ENCODE measurements around the gene ZNF462. TPM values are rescaled to one million over a fixed set of nuclear protein-coding genes. Genes with fewer than 3 reads are reported as not detected.

ZNF462 gene
- total RNA-seq, 1 experiment from 2014 or later: 34.5 TPM

- no peak overlapping the region for H3K4me3 ChIP-seq (ENCODE audit: low read depth, low read length)
- BruUV-seq (replicated peaks): no TSS peak
- H3K27me3 ChIP-seq (replicated peaks; ENCODE audit: control insufficient read depth, insufficient read depth, low read length): no peaks in the 10 kb centered on the region
- H3K4me1 ChIP-seq: peaks cover 7% of the 10 kb centered on the region
- CTCF ChIA-PET: no interaction called here
- peaks cover 13% of the 10 kb centered on the region for H3K4me1 Mint-ChIP-seq (ENCODE audit: low read depth, unreplicated experiment)
- intact Hi-C loops (cut with micrococcal nuclease; ENCODE audit: unreplicated experiment): no loop called here
- no peak for DNase-seq
- H3K27ac Mint-ChIP-seq (ENCODE audit: unreplicated experiment): no peak overlapping the region
- no peaks in the 10 kb centered on the region for H3K36me3 ChIP-seq (ENCODE audit: control insufficient read depth, insufficient read depth, low read length)
- peaks cover 11% of the 10 kb centered on the region for H3K9me3 Mint-ChIP-seq (ENCODE audit: unreplicated experiment)
- H3K9me3 ChIP-seq: no peaks in the 10 kb centered on the region; the same call in 1 of the 2 replicates
- POLR2A ChIA-PET: no interaction called here
- TF ChIP-seq CTCF (IDR thresholded peaks at IDR 0.05; ENCODE audit: insufficient read depth in 1 of 2, low read depth in 1 of 2, low read length in 1 of 2, severe bottlenecking in 1 of 2, unreplicated experiment in 1 of 2): no peak
- H3K36me3 Mint-ChIP-seq (ENCODE audit: insufficient read depth, unreplicated experiment): no peaks in the 10 kb centered on the region
- no peak overlapping the region for H3K4me3 Mint-ChIP-seq (ENCODE audit: unreplicated experiment)
- no peaks in the 10 kb centered on the region for H3K27me3 Mint-ChIP-seq (ENCODE audit: insufficient read depth, unreplicated experiment)
Measured at GRCh38 chr9:106829666-106830408, 33.1 kb upstream of the ZNF462 start.

GRCh38 chr9:106830527-106831150, 32.3 kb upstream of the ZNF462 start:
- no peaks in the 10 kb centered on the region for H3K36me3 Mint-ChIP-seq (ENCODE audit: insufficient read depth, unreplicated experiment)
- BruUV-seq (replicated peaks): no TSS peak
- Histone ChIP-seq H3K9me3 (no peaks in the 10 kb centered on the region; the same call in 1 of the 2 replicates), H3K4me3 (ENCODE audit: low read depth, low read length) (no peak overlapping the region), H3K36me3 (ENCODE audit: control insufficient read depth, insufficient read depth, low read length) (no peaks in the 10 kb centered on the region), H3K4me1 (peaks cover 7% of the 10 kb centered on the region), H3K27me3 (replicated peaks; ENCODE audit: control insufficient read depth, insufficient read depth, low read length) (no peaks in the 10 kb centered on the region)
- H3K4me1 Mint-ChIP-seq (ENCODE audit: low read depth, unreplicated experiment): peaks cover 13% of the 10 kb centered on the region
- TF ChIP-seq CTCF (IDR thresholded peaks at IDR 0.05; ENCODE audit: insufficient read depth in 1 of 2, low read depth in 1 of 2, low read length in 1 of 2, severe bottlenecking in 1 of 2, unreplicated experiment in 1 of 2): no peak
- DNase-seq: no peak
- ChIA-PET CTCF (no interaction called here), POLR2A (no interaction called here)
- intact Hi-C loops (cut with micrococcal nuclease; ENCODE audit: unreplicated experiment): no loop called here
- no peak overlapping the region for H3K4me3 Mint-ChIP-seq (ENCODE audit: unreplicated experiment)
- H3K27me3 Mint-ChIP-seq (ENCODE audit: insufficient read depth, unreplicated experiment): no peaks in the 10 kb centered on the region
- peaks cover 11% of the 10 kb centered on the region for H3K9me3 Mint-ChIP-seq (ENCODE audit: unreplicated experiment)
- no peak overlapping the region for H3K27ac Mint-ChIP-seq (ENCODE audit: unreplicated experiment)

GRCh38 chr9:106834888-106835287, 28.1 kb upstream of the ZNF462 start:
- no peak for TF ChIP-seq CTCF (IDR thresholded peaks at IDR 0.05; ENCODE audit: insufficient read depth in 1 of 2, low read depth in 1 of 2, low read length in 1 of 2, severe bottlenecking in 1 of 2, unreplicated experiment in 1 of 2)
- Mint-ChIP-seq H3K9me3 (ENCODE audit: unreplicated experiment) (peaks cover 11% of the 10 kb centered on the region), H3K27me3 (ENCODE audit: insufficient read depth, unreplicated experiment) (peaks cover 3% of the 10 kb centered on the region), H3K27ac (ENCODE audit: unreplicated experiment) (no peak overlapping the region), H3K4me1 (ENCODE audit: low read depth, unreplicated experiment) (no peaks in the 10 kb centered on the region), H3K4me3 (ENCODE audit: unreplicated experiment) (no peak overlapping the region), H3K36me3 (ENCODE audit: insufficient read depth, unreplicated experiment) (no peaks in the 10 kb centered on the region)
- no peaks in the 10 kb centered on the region; the same call in 1 of the 2 replicates for H3K9me3 ChIP-seq
- H3K36me3 ChIP-seq (ENCODE audit: control insufficient read depth, insufficient read depth, low read length): no peaks in the 10 kb centered on the region
- ChIA-PET CTCF (no interaction called here), POLR2A (no interaction called here)
- H3K4me3 ChIP-seq (ENCODE audit: low read depth, low read length): no peak overlapping the region
- no peaks in the 10 kb centered on the region for H3K27me3 ChIP-seq (replicated peaks; ENCODE audit: control insufficient read depth, insufficient read depth, low read length)
- intact Hi-C loops (cut with micrococcal nuclease; ENCODE audit: unreplicated experiment): no loop called here
- no peak for DNase-seq
- H3K4me1 ChIP-seq: no peaks in the 10 kb centered on the region
- no TSS peak for BruUV-seq (replicated peaks)

Data from Caco-2 (cell line).